GM18951 (cell line): ENCODE measurements around the gene FUBP3.

ENCODE experiments used
- POLR2A ChIP-seq: IDR thresholded peaks from 4 replicates; pipeline ENCODE4 v1.6.1; 2011; ENCODE audit warnings: mild to moderate bottlenecking; ENCODE audit not compliant: insufficient read length, insufficient read depth; ENCODE audit errors: extremely low read depth
- in situ Hi-C: fragments of 300-500 bp; cut with MboI; formaldehyde crosslinking; loops from one replicate; pipeline ENCODE4 v1.12.0; 2022; ENCODE audit warnings: low sequenced_read_pairs, mixed read lengths, inconsistent platforms; ENCODE audit not compliant: unreplicated experiment

Gene FUBP3

DNA sequence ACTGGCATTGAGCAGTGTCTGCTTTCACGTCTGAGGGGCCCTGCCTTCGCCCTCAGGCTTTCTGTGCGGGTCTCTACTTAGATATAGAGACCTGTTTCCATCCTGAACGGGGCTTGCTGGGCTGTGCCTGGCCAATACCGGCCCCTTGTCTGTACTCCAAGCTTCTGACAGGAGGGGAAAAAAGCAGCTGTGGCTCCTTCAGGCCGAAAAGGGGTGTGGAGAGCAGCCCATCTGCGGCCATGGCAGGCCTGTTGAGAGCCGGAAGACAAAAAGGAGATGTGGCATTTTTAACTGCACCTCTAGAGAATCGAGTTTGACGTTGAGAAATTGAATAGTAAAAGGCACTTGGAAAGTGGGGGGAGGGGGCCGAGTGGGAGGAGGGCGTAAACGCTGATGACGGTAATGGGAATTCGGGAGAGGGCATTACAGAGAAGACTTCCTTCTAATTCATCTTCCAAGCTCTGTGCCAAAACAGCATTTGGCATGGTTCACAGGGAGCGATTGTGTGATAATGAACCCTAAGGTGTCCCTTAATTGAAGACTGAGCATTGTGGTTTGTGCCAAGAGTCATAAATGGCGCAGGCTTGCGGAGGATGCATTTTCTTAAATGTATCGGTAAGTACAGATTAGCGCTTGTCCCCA lies 59.9 kb downstream of the FUBP3 start:
- no peak for TF ChIP-seq POLR2A
- in situ Hi-C loops = no loop called here

DNA sequence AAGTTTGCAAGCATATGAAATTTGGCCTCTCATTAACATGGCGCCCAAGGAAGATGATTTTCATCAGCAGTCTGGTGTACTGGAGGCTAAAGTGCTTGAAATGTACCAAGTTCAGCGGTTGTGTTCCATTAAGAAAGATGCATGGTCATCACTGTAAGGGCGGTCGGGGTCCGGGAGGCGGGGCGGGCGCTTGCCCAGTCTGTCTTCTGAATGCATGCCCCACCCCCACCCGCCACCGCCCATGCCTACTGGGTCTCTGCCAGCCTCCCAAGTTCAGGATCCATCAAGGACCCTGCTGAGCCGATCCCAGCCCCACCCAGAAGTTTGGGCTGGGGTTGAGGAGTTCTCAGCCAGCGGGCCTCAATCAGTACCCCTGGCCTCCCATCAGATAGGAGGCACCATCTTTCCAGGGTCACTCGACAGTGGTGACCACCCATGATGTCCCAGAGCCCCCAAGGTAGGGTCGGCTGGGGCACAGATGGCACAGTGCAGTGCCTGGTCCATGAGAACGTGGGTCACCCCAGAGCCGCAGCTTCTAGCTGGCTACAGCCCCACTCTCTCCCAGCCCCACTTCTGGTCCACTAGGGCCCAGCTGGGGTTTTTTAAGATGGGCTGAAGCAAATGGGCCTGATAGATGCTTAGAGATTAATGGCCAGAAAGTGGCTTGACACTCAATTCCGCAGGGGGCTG lies 60.6 kb downstream of the FUBP3 start:
- TF ChIP-seq POLR2A = no peak
- in situ Hi-C loops = no loop called here

DNA sequence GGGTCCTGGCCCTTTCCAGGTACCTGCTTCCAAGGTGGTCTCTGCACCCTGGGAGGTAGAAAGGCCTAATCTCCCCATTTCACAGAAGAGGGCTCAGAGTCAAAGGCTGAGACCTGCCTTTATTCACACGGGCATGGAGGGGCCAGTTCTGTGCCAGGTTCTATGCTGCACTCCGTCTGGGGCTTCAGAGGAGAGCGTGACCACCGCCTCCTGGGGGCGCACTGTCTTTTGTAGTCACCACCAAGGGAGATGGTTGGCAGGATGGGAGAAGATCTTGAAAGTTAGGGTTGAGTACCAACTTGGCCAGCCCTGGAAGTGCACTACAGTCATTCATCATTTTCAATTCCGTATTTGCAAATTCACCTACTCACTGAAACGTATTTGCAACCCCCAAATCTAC lies 61.3 kb downstream of the FUBP3 start:
- TF ChIP-seq POLR2A = no peak
- in situ Hi-C loops = no loop called here

DNA sequence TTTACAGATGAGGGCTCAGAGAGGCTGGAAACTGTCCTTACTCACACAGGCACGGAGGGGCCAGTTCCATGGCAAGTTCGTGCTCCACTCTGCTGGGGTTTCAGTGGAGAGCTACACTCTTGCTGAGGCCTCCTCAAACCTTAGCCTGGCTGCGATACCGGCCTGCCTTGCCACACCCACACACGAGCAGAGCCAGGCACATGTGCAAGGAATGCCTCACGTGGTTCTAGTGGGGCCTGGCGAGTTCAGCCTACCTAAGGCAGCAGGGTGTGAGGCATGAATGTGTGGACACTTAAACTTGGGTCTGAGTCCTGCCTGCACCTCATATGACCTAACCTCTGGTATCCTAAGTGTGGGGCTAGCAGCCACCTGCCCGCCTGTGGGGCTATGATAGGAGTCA lies 63.5 kb downstream of the FUBP3 start:
- no peak for TF ChIP-seq POLR2A
- in situ Hi-C loops = no loop called here

DNA sequence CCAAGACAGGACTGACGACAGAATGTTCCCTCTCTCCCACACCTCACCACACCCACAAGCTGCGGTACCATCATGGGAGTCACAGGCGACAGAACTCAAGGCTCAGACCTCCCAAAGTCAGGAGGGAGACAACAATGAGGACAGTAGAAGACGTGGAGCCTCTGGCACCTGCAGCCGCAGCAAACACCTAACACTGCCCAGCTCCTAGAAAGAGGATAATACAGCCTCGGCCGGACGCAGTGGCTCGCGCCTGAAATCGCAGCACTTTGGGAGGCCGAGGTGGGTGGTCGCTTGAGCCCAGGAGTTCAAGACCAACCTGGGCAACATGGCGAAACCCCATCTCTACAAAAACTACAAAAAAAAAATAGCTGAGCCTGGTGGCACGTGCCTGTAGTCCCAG lies 71.8 kb downstream of the FUBP3 start:
- no peak for TF ChIP-seq POLR2A
- in situ Hi-C loops = no loop called here

DNA sequence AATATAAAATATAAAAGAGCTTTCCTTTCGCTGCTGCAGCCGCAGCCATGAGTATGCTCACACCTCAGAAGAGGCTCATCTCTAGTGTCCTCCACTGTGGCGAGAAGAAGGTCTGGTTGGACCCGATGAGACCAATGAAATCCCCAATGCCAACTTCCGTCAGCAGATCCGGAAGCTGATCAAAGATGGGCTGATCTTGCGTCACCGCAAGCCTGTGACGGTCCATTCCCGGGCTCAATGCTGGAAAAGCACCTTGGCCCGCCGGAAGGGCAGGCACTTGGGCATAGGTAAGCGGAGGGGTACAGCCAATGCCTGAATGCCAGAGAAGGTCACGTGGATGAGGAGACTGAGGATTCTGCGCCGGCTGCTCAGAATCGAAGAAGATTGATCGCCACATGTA lies 72.4 kb downstream of the FUBP3 start:
- in situ Hi-C loops = no loop called here

DNA sequence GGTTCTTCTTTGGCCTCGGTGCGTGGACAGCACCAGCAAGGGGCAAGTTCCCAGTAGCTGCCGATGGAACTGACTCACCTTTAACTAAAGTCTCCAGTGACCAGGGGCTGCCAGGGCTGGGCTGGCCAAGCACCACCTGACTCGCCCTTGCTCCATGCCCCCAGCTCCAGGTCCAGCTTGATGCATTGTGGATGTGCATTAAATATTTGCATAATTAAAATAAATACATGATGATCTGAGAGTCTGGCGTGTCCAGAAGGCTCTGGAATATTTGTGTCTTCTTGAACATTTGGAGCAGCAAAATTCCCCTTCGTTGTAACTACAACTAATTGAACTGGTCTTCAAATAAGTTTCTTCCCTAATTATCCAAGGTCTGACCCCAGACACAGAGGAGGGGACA lies 75.5 kb downstream of the FUBP3 start:
- TF ChIP-seq POLR2A = no peak
- in situ Hi-C loops = no loop called here

More for the DNA sequence above, 72.4 kb downstream of the FUBP3 start:
- no peak for TF ChIP-seq POLR2A

DNA sequence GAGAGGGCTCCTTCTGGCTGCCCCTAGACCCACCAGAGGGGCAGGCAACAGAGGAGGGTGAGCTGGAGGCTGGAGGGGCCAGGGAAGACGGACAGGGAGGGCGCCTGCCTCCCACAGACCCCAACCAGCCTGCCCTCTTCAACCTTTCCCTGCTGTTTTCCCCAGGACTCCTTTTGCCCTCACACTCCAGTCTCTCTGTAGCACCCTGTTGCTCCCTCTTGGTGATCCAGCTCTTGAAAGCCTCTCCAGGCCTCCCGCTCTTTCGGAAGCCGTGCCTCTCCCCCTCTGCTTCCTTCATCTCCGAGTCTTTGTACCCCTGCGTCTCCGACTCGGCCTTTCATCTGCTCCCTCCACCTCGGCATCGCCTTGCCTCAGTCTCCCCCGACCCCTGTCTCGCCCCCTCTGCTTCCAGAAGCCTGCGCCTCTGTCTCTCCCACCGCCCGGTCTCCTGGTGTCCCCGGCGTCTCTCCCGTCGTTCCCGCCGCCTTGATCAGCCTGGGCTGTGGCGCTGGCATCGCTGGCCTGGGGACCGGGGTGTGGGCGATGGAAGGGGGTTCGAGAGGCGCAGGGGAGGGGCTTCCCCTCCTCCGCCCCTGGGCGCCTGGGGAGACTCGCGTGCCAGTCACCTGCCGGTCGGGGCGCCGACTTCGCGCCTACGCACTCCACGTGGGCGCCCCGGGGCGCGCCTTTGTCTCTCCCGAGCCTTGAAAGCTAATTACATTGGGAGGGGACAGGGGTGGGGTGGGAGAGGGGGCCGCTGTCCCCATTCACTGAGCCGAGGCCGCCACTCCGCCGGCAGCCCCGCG lies 79.7 kb downstream of the FUBP3 start:
- TF ChIP-seq POLR2A = no peak

DNA sequence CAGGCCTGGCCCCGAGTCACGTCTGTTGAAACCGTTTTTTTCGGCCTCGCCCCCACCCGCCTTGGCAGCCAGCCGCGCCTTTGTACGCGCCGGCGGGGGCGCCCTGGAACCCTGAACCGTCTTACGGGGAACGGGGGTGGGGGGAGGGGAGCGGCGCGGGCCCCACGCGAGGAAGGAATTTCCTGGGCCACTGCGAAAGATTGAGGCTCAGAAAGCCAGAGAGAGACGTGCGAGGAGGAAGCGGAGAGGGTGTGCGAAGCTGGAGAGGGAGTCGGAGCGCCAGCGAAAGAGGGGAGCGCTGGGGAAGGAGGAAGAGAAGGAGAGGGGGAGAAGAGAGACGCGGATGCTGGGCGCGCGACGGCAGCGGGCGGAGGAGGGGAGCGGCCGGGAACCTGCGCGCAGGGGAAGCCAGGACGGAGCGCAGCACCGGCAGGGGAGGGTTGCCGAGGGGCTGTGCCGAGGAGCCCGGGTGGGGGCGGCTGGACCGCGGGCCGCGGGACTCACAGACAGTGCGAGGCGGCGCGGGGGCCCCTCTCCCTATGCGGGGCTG lies 80.4 kb downstream of the FUBP3 start:
- no peak for TF ChIP-seq POLR2A
- in situ Hi-C loops = no loop called here

More for the DNA sequence above, 79.7 kb downstream of the FUBP3 start:
- in situ Hi-C loops = no loop called here

DNA sequence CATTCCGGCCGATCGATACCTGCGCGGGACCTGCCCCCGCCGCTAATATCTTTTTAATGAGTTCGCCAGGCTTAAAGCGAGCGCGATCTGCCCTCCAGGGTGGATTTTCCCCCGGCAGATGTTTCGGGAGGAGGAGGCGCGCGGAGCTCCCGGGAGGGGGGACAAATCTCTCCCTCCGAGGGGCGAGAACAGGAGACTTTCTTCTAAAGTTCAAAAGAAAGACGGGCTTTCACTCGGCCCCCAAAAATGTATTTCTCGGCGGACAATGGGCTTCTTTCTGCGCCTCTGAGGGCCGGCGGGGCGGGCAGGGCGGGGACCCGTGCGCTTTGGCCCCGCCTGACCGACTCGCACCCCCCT lies 80.9 kb downstream of the FUBP3 start:
- in situ Hi-C loops = no loop called here
- no peak for TF ChIP-seq POLR2A

DNA sequence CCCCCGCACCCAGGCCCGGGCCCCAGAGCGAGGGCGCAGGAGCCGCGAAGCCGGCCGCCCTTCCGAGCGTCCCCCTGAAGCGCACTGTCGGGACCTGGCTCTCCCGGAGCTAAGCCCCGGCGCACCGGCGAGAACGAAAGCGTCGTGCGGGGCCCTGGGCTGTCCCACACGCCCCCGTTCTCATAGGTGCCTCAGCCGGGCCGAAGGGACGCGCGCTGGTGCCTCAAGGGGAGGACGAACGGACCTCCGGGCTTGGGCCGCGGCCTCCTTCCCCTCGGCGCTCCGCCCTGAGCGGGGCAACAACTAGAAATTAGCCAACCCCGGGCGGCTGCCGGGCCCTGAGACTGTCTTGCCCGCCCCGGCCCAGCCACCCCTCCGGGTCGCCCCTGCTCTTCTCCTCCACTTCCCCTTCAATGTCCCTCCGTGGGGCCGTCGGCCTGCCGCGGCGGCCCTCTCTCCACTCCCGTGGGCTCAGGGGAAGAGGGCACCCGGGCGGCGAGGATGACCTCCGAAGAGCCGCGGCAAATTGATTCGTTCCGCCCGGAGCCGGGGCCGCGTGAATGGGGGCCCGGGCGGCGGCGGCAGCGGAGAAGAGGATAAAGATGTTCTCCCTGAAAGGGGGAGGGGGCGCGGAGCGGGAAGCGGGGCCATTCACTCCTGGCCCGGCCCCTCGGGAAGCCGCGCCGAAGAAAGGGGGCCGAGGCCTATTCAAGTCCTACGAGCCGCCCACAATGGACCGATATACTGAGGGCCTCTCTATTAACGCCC lies 81.5 kb downstream of the FUBP3 start:
- no peak for TF ChIP-seq POLR2A
- in situ Hi-C loops = no loop called here

DNA sequence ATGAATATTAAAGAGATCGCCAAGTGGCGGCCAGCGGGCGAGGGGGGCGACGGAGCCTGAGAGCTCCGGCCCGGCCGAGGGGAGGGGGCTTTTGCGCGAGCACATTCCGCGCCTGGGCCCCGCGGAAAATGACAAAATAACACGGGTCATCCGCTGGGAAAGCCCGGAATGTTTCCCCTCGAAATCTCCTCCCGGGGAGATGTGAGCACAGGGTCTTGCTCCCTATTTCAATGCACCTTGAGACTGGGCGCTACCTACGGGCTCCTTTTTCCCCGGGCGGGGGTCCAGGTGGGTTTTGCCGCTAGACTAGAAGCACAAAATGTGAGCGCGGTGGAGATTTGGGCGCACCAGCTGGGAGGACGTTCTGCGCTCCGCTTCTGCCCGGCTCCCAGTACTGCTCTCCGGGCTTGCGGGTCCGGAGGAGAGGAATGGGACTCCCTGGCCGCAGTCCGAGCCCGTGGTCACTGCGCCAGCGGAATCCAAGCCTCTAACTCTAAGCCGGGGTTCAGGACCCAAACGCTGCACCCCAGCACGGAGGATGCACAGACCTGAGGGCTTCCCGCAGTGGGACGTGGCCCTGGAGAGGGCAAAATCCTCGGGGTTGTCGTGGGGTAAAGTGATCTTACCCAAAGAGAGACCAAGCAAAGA lies 82.2 kb downstream of the FUBP3 start:
- in situ Hi-C loops = no loop called here
- TF ChIP-seq POLR2A = no peak
